Esophagus squamous epithelium (tissue), 5 donors: ENCODE measurements around the gene TTK. TPM values are rescaled to one million over a fixed set of nuclear protein-coding genes. Genes with fewer than 3 reads are reported as not detected.

ENCODE experiments used
- DNase-seq: peaks from one replicate; lab custom pipeline; 2025; lab: John Stamatoyannopoulos, UW
- H3K27ac ChIP-seq, 4 donors: fragments of 200-600 bp; sonication (generic); one replicate each; pipeline ENCODE4 v1.5.1; 2016 to 2019; ENCODE audit warnings: mild to moderate bottlenecking in 1 of 4
- H3K27me3 ChIP-seq, 4 donors: fragments of 200-600 bp; sonication (generic); 1 replicate in 3 of 4; 2 replicates in 1 of 4; pipeline versions ENCODE4 v1.5.1 to v1.6.0; 2017 to 2021; ENCODE audit warnings: antibody characterized with exemption in 1 of 4
- H3K36me3 ChIP-seq, 3 donors: fragments of 200-600 bp; sonication (generic); one replicate each; pipeline ENCODE4 v1.5.1; 2016 to 2019
- H3K4me1 ChIP-seq, 3 donors: fragments of 200-600 bp; sonication (generic); one replicate each; pipeline ENCODE4 v1.5.1; 2017 to 2019
- H3K4me3 ChIP-seq, 4 donors: fragments of 200-600 bp; sonication (generic); 1 replicate in 3 of 4; 2 replicates in 1 of 4; pipeline ENCODE4 v1.5.1; 2016 to 2019; ENCODE audit warnings: mild to moderate bottlenecking in 2 of 4, moderate library complexity in 1 of 4
- H3K9me3 ChIP-seq, 3 donors: fragments of 200-600 bp; sonication (generic); one replicate each; pipeline ENCODE4 v1.5.1; 2016 to 2019
- POLR2A ChIP-seq, 4 donors: fragments of 450-650 bp; IDR thresholded peaks; one replicate each; pipeline ENCODE4 v1.6.1; 2017; ENCODE audit warnings: antibody characterized with exemption in 4 of 4, mild to moderate bottlenecking in 4 of 4, moderate library complexity in 3 of 4
- WGBS, 2 donors: methylation state at CpG; one replicate each; pipeline ENCODE4 v1.1.5; 2018; 5-methylcytosine and 5-hydroxymethylcytosine counted together
- intact Hi-C: fragments of 100-400 bp; cut with DNase I; formaldehyde crosslinking; loops from one replicate; pipeline ENCODE4 v1.15.0; 2022
- total RNA-seq, 4 donors: library from RNA; depleted of rRNA; stranded (reverse); fragments of >200 nt; gene quantifications; one replicate each; pipeline ENCODE4 v1.1.0, GENCODE V29; 2016
- TF ChIP-seq, protein P1 (sequence below), 6 experiments: fragments of 450-650 bp in 4 of 6; fragments of 200-600 bp in 2 of 6; sonication (generic) in 2 of 6; IDR thresholded peaks; one replicate each; pipeline ENCODE4 v1.5.1; 2016 to 2019; ENCODE audit warnings: antibody characterized with exemption in 6 of 6, mild to moderate bottlenecking in 4 of 6, moderate library complexity in 4 of 6
- donor health status: DM: yes; HTN: yes; CAD: no.

The TTK gene
- total RNA-seq: 10 to 100 TPM in 2 of 4 donors, 1 to 10 TPM in 2; 2.7 to 18.3 (median 9.8) TPM

DNA sequence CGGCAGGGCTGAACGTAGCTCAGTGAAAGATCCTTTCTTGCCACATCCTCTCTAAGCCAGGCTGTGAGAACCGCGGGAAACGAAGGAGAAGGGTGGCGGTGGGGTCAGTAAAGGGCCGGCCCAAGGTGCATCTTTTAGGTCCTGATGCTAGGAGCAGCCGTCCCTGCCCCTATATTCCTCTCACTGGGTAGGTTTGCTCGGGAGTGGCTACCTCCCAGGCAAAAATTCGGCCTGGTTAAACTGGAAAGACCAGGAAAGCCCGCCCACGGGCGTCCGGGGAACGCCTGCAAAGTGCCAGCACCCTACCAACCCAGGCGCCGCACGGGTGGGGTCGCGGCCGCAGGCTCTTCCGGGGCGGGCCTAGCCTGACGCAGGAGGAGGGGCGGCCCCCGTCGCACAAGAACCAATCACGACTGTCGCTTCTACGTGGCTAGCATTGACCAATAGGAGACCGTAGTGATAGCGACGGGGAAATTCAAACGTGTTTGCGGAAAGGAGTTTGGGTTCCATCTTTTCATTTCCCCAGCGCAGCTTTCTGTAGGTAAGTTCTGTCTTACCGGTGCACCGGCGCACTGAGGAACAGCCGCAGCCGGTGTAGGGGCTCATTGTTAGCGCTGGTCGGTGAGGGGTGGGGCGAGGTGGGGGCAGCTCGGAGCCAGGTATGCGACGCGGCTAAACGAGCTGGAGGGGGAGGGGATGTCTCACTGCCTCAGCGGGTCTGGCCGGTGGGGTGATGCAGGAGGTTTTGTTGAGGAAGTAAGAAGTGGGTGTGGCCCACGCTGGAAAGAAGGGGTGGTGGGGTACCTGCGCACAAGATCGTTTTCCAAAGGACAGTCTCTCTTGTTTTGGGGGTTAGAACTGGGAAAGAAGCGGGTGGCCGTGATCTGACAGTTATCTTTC is at the start of gene TTK:
TTK (plus strand) TSS at position 477 of the 900 bp plus-strand sequence. CDS start 1,195 bp downstream, outside the sequence.
- H3K27ac ChIP-seq: peak within 1 kb of the TSS; percentile 86 to 94 (median 90)
- no peaks in the 10 kb centered on the region for H3K27me3 ChIP-seq
- 0 to 1% methylated on average over 25 to 33 of the region's 56 CpGs for WGBS, 2 donors
- H3K36me3 ChIP-seq: no peaks in the 10 kb centered on the region
- H3K9me3 ChIP-seq: no peaks in the 10 kb centered on the region
- TF ChIP-seq, protein P1, sequence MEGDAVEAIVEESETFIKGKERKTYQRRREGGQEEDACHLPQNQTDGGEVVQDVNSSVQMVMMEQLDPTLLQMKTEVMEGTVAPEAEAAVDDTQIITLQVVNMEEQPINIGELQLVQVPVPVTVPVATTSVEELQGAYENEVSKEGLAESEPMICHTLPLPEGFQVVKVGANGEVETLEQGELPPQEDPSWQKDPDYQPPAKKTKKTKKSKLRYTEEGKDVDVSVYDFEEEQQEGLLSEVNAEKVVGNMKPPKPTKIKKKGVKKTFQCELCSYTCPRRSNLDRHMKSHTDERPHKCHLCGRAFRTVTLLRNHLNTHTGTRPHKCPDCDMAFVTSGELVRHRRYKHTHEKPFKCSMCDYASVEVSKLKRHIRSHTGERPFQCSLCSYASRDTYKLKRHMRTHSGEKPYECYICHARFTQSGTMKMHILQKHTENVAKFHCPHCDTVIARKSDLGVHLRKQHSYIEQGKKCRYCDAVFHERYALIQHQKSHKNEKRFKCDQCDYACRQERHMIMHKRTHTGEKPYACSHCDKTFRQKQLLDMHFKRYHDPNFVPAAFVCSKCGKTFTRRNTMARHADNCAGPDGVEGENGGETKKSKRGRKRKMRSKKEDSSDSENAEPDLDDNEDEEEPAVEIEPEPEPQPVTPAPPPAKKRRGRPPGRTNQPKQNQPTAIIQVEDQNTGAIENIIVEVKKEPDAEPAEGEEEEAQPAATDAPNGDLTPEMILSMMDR (IDR thresholded peaks at IDR 0.05): peak in 1 of 6 experiments; percentile 6
- peak in 3 of 4 donors; percentile 53 to 67 (median 64) for TF ChIP-seq POLR2A (IDR thresholded peaks at IDR 0.05)
- H3K4me3 ChIP-seq: peak within 1 kb of the TSS; percentile 59 to 79 (median 67)
- H3K4me1 ChIP-seq: peaks cover 6 to 23% (median 14%) of the 10 kb centered on the region in 3 donors
- intact Hi-C loops: no loop called here
- peak; percentile 62 for DNase-seq

GRCh38 chr6:79954849-79955248 is 49.6 kb upstream of the TTK start:
- H3K27me3 ChIP-seq: peaks cover 0 to 4% (median 0%) of the 10 kb centered on the region in 4 donors
- no peak for TF ChIP-seq POLR2A (IDR thresholded peaks at IDR 0.05)
- TF ChIP-seq, protein P1 (IDR thresholded peaks at IDR 0.05): no peak
- intact Hi-C loops: no loop called here
- no peak overlapping the region for H3K4me3 ChIP-seq
- no peaks in the 10 kb centered on the region for H3K9me3 ChIP-seq
- H3K27ac ChIP-seq: no peak overlapping the region
- no peaks in the 10 kb centered on the region for H3K36me3 ChIP-seq
- no peaks in the 10 kb centered on the region for H3K4me1 ChIP-seq
- no peak for DNase-seq

DNA sequence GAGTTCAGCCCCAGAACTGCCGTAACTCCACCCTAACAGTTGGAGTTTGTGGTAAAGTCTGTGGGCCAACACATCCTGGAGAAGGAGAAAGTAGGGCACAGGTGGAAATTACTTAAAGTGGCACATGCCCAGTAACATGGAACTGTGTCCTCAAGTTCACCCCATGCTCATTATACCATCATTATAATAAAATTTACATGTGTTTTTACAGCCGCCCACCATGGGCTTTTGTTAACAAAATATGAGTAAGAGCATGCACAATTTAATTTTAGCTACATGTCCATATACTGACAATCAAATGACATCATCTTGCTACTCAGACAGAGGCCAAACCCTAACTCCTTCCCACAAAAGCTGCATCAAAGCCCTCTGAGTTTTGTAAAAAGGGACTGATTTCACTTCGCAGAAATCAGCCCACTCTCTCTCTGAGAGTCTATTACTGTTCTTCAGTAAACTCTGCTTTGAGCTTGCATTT is 39.8 kb upstream of the TTK start:
- TF ChIP-seq POLR2A (IDR thresholded peaks at IDR 0.05): no peak
- TF ChIP-seq, protein P1 (IDR thresholded peaks at IDR 0.05): no peak
- H3K36me3 ChIP-seq: no peaks in the 10 kb centered on the region
- no peaks in the 10 kb centered on the region for H3K9me3 ChIP-seq
- no peaks in the 10 kb centered on the region for H3K4me1 ChIP-seq
- H3K27ac ChIP-seq: no peak overlapping the region
- no peak overlapping the region for H3K4me3 ChIP-seq
- intact Hi-C loops: no loop called here
- no peaks in the 10 kb centered on the region for H3K27me3 ChIP-seq
- WGBS, 2 donors: 74 to 87% methylated on average over 3 of the region's 3 CpGs
- DNase-seq: no peak

DNA sequence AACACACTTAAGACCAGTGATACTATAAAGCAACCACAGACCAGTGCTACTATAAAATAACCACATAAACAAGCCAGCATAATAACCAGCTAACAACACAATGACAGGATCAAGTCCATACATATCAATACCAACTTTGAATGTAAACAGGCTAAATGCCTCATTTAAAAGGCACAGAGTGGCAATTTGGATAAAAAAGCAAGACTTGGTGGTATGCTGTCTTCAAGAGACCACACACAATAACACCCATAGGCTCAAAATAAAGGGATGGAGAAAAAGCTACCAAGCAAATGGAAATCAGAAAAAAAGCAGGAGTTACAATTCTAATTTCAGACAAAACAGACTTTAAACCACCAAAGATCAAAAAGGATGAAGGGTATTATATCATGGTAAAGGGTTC is 37.3 kb upstream of the TTK start:
- Histone ChIP-seq H3K4me3 (no peak overlapping the region), H3K9me3 (peaks cover 0 to 6% (median 0%) of the 10 kb centered on the region in 3 donors), H3K36me3 (no peaks in the 10 kb centered on the region), H3K4me1 (no peaks in the 10 kb centered on the region), H3K27ac (no peak overlapping the region), H3K27me3 (no peaks in the 10 kb centered on the region)
- DNase-seq: no peak
- TF ChIP-seq POLR2A (IDR thresholded peaks at IDR 0.05): no peak
- TF ChIP-seq, protein P1 (IDR thresholded peaks at IDR 0.05): no peak
- intact Hi-C loops: no loop called here

GRCh38 chr6:79969784-79970183 is 34.7 kb upstream of the TTK start:
- Histone ChIP-seq H3K4me1 (no peaks in the 10 kb centered on the region), H3K27ac (no peak overlapping the region), H3K4me3 (no peak overlapping the region), H3K9me3 (peaks cover 0 to 6% (median 0%) of the 10 kb centered on the region in 3 donors), H3K36me3 (no peaks in the 10 kb centered on the region), H3K27me3 (no peaks in the 10 kb centered on the region)
- intact Hi-C loops: no loop called here
- TF ChIP-seq, protein P1 (IDR thresholded peaks at IDR 0.05): no peak
- no peak for TF ChIP-seq POLR2A (IDR thresholded peaks at IDR 0.05)
- 76 to 81% methylated on average over 5 of the region's 5 CpGs for WGBS, 2 donors
- DNase-seq: no peak
